ENCODE measurements around the gene IL1RAP.

IL1RAP gene

DNA sequence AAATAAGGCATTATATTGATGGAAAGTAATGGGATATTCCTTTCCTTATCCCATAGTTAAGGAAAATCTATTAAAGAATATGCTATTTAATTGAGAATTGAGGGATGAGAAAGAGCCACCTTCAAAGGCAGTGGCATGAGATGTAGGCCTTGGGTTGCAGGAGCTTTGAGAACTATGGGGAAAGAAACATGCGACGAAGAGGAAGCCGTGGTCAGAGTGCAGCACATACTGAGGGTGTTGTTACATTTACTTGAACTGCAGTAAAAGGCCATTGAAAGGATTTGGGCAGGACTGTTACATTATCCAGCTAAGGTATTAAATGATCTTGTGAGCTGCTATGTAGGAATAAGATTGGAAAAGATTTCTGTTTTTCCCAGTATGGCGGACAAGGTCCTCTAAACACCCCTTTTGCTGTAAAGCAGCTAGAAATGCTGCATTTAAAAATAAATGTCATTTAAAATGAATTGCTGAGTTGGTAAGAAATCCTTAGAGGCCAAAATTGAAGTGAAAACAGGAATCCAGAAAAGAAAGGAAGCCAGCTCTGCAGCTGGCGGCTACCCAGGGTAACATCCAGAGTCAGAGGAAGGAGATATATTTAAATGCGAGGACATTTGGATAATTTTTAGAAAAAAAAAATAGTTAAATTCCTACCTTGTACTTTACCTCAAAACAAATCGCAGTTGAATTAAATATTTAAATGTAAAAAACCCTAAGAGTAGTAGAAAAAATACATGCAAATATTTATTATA, 61.7 kb downstream of the IL1RAP start:
- no peak for DNase-seq (ENCODE audit: low read depth, low spot score)

DNA sequence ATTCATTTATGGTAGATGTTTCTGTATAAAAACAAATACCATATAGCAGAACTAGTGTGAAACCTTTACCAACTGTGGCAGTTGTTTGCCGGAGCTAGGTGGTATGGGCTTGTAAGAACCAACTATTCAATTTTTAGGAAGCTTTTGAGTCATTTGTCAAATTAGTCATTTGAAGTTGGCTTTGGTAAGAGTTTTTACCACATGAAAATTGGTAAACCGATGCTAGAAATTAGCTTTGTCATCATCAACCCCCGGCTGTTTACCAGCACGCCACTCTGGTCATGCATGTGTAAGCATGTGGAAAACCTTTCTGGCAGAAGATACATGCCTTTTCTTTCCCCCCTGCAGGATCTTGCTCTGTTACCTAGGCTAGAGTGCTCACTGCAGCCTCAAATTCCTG, 63.3 kb downstream of the IL1RAP start:
- DNase-seq (ENCODE audit: low read depth, low spot score), result no peak

DNA sequence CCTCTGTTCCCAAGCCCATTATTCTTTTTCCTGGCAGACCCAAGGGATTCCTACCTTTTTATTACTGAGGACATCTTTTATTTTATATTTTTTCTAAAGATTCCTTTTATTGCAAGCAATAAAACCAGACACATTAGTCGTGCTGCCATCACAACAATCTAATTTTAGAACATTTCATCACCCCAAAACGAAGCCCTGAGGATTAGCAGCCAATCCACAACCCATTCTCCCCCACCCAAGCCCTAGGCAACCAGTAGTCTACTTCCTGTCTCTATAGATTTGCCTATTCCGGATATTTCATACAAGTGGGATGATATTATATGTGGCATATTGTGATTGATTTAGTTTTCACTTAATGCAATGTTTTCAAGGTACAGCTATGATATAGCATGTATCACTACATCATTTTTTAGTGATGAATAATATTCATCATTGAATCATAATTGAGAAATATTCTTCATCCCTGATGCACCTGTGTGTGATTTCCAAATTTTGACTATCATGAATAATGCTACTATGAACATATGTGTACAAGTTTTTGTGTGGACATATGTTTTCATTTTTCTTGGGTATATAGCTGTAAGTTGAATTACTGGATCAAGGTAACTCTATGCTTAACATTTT, 65.7 kb downstream of the IL1RAP start:
- DNase-seq (ENCODE audit: low read depth, low spot score), result no peak

DNA sequence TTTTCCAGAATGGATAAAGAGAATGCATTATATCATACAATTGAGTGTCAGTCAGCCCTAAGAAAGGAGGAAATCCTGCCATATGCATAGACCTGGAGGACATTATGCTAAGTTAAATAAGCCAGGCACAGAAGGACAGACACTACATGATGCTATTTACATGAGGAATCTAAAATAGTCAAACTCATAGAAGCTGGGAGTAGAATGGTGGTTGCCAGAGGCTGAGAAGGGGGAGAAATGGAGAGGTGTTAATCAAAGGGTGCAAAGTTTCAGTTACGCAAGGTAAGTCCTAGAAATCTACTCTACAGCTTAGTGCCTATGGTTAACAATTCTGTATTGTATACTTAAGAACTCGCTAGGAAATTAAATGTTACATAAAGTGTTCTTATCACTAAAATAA, 66.5 kb downstream of the IL1RAP start:
- DNase-seq (ENCODE audit: low read depth, low spot score), result no peak

DNA sequence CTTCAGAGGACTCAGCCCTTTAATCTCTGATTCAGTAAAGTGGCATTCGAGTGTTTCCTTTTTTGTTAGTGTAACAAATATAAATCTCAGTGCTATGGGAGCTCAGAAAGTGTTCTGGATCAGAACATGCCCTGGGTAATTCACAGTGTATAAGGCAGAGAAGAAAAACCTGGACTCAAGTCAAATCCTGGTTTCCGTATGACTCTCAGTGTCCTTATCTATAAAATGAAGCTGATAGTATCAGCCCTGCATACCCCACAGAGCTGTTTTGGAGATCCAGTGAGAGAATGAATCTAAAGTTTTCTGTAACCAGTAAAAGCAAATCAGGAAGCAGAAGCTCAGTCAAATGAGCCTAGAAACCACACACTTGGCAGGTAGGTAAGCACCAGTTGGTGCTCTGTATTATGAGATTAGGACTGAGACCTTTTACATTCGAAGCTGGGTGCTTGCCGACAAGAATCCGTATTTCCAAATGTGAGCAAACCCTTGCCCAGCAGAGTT, 67.2 kb downstream of the IL1RAP start:
- DNase-seq (ENCODE audit: low read depth, low spot score), result peak; percentile 56

DNA sequence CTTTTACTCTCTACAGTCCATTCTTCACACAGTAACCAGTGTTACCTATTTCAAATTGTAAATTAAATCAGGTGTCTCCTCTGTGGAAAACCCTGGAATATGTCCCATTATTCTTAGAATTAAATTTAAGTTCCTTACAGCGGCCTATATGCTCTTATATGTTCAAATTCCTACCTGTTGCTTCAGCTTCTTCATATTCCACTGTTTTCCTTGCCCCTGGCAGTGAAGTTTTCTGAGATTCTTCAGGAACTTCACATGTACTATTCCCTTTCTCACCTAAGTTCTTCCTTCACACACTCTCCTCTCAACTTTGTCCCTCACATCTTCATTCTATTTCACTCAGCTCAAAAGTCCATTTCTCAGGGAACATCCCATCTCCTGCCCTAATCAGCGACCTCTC, 68.8 kb downstream of the IL1RAP start:
- no peak for DNase-seq (ENCODE audit: low read depth, low spot score)

DNA sequence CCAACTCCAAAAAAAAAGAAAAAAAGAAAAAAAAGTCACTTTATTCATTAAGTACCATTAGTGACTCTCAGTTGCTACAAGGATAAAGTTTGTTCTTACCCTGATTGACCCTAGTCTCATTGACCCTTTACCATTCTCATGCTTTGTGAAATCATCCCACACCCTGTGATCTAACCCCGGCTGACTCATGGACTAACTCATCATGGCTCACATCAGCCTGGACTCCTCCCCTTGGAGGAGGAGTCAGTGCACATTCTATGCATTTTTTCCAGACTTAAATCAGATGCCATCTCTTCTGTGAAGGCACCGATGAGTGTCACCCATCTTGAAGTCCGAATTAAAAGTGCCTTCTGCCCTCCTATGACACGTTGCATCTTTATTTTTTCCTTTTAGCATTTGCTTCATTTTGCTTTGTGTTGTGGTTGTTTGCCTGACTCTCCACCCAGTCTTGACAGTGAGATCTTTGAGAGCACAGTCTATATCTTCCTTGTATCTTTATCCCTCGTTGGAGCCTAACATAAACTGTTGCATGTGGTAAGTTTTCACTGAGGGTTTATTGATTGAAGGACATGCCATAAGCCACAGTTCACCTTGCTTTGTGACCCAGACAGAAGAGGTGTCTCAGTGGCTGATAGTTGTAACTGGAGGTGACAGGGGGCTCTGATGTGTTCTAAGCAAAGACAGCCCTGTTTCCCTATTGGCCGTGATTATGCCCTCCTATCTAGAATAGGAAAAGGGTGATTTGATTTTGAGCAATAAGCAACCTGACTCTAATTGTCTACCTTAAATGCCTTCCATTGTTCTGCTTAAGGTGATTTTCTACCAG, 72.1 kb downstream of the IL1RAP start:
- DNase-seq (ENCODE audit: low read depth, low spot score), result peak; percentile 84

DNA sequence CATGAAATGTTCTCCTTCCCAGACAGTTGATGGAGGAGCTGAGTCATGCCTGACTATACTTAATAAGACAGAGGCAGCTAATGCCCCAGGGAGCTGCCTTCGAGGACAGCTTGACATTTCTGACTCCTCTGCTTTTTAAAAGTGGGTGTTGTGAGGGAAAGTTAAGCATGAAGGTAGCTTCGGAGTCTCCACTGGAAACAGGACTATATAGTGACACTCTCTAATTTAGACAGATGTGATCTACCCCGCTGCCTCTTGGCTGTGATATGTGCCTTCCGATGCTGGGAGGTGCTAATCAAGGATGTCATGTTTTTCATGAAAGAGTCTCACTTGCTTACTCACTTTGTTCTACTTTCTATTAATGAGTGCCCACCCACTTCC, 72.7 kb downstream of the IL1RAP start:
- DNase-seq (ENCODE audit: low read depth, low spot score), result peak; percentile 54

DNA sequence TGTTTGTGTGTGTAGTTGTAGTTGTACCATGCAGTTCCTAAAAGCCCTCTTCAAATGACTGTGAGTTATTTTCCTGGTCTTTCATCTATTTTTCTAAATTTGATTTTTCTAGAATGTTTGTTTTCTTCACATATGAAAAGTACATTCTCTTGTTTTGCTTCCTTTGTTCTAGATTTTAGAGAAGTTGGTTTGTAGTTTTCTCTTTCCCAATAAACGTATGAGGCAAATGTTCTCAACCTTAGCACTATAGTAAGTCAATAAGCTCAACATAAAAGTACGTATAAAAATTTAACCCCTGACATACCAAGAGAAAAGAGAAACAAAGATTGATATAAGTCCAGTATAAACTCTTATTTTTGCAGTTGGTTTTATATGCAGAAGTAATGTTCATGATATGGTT, 74.7 kb downstream of the IL1RAP start:
- no peak for DNase-seq (ENCODE audit: low read depth, low spot score)

DNA sequence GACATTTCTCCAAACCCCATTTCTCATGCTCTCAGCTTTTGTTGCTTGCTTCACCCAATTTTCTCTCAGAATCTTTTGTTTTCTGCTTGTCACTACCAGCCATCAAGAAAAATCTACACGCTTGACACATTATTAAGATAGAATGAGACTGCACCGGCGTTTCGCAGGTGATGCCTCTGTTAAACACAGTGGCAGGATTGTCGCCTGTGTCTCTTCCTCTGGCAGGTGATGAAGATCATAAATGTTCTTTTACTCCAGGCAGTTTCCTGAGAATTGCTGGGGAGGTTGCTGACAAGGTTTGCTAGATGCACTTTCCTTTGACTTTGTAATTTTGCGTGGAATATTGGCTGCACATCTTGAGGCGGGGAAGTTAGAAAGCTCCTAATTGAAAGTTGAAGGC, 75.4 kb downstream of the IL1RAP start:
- no peak for DNase-seq (ENCODE audit: low read depth, low spot score)

DNA sequence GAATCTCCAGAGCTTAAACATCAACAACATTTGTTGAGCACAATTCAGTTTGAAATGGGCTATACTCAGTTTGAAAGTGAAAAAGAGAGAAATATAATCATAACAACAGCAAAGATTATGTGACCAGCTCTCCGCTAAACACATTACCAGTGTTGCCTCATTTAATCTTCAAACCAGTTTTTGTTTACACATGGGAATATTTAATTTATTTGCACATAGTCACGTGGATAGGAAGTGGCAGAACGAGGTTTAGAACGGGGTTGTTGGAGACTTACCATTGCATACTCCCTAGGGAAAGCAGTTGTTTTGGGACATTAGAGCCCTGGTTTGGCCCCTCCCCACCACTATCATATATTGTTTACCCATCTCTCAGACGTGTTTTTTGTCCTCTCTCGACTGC, 77.2 kb downstream of the IL1RAP start:
- DNase-seq (ENCODE audit: low read depth, low spot score), result no peak

DNA sequence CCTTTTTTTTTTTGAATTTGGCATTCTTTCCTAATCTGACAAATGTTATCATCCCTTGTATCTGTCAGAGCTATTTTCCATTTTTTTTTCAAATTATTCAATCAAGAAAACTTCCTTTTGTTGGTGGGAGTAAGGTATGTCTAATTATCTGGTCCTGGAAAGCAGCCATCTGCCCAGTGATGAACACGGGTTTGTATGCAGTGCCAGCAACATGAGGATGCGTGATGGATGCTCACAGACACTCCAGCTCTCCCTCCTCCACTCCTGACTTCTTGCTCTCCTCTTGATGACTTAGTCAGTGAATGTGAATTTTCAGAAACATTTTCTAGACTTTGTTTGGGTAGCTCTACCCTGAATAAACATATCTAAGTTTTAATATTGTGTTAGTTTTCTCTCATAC, 79.2 kb downstream of the IL1RAP start:
- DNase-seq (ENCODE audit: low read depth, low spot score), result no peak

DNA sequence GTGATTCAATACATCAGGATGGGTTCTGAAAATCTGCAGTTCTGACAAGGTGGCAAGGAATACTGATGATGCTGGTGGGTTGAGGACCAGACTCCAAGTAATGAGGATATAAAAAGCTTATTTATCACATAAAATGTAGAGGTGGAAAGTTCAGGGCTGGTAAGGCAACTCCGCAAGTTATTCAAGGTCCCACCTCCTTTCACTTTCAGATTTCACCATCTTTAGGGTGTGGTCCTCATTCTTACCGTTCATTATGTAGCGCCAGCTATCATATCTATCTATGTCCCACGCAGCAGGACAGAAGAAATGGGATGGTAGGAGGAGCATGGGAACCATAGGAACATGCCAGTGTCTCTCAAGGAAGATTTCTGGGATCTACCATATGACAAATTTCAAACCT, 80.3 kb downstream of the IL1RAP start:
- DNase-seq (ENCODE audit: low read depth, low spot score), result no peak

DNA sequence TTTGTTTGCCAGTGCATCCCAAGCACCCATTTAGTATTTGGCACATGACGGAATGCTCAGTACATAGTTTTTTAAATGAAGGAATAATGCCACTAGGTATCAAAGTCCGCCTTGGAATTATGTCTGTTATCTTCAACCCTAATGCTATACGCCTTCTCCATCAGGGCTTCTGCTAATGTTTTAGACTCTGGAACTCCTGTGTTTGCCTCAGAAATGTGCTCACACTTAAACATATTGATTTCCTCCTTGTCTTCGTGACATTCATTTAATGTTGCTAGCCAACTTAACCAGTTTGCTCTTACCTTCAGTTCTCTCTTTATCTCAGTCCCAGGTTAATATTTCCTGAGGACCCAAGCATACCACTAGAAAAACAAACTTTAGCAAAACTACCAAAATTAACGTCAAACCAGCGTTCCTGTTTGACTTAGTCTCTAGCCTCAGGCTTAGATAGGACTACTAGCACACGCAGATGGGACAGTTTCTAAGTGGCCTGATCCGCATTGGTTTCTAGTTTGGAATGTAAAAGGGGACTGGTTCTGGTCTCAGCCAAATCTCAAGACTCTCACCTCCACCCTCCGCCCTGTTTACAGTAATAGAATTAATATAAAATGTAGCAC, 81.4 kb downstream of the IL1RAP start:
- no peak for DNase-seq (ENCODE audit: low read depth, low spot score)

DNA sequence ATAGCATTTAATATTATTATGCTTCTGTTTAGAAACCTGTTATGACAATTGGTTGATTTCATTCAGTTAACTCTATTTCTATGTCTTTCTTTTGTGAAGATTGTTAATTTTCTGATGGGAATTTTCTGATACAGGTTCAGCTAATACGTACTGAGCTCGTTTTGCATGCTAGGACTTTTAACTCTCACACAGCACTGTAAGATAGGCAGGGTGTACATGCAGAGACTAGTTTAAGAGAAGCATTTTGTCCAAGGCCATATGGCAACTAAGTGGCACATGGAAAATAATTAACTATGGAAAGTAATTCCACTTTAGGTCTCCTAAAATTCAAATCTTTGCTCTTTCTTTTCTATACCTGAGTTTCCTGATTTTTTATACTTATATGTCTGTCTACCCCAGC, 81.9 kb downstream of the IL1RAP start:
- no peak for DNase-seq (ENCODE audit: low read depth, low spot score)

DNA sequence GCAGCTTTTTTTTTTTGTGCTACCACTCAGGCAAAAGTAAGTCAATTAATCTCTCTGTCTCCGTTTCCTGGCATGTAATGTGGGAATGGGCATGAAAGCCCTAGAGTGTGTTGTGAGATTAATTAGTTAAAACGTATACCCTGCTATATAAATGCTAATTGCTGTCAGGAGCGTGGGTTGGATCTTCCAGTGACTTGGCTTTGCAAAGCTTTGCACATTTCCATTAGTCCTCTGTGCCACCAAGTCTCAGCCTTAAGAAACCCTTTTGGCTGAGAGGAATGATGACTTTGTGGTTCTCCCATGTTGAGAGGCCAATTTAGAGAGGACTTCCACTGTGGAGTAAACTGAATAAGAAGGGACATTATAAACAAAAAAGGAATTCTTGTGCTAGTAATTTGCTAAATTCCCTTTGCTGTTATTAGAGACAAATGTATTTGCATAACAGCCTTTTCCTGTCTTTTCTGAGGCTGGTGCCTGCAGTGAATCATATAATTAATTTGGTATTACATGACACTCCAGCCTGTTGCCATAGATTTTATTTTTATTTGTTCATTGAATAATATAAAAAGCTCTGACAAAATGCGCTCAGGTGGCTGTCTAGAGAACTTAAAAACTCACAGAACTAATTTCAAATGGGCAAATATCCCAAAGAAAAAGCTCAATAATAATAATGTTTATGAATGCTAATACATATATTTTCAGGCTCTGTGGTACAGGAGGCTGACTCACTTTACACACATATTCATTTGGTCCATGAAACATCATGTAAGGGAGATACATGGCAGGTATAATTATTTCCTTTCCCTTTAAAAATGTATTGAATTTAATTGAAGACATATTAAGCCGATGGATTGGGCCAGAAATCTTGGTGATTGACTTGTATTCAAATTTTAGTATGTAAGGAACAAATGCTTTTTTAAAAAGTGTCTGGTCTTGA, 82.7 kb downstream of the IL1RAP start:
- peak; percentile 14 for DNase-seq (ENCODE audit: low read depth, low spot score)

DNA sequence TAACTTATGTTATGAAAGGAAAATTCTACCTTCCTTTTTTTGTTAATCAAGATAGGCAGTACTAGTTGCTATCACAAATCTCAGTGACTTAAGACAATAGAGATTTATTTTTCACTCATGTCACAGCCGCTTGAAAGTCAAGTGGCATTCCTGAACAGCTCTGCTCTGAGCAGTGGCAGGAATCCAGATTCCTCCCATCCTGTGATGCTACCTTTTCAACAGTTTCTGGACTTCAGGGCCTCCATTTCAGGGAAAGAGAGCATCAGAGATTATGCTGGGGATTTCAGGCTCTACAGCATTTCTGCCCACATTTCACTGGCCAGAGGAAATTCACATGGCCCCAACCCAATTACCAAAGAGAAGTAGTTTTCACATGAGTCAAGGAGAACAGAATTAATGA, 83.4 kb downstream of the IL1RAP start:
- DNase-seq (ENCODE audit: low read depth, low spot score), result peak; percentile 64

DNA sequence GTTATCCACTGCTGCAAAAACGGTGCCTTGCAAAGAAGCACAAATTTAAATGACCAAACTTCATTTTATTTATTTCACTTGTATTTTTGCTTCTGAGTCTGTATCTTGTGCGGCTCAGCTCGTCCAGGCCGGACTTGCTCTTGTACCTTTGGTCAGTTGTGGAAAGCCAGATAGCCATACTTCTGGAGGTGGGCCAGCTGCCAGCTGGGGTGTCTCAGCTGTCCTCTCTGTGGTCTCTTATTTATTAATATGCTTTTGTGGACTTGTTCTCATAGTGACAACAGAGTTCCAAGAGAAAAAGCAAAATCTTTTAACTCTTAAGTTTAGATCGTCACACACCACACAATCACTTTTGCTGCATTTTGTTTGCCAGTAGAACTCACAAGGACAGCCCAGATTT, 87.7 kb downstream of the IL1RAP start:
- no peak for DNase-seq (ENCODE audit: low read depth, low spot score)

DNA sequence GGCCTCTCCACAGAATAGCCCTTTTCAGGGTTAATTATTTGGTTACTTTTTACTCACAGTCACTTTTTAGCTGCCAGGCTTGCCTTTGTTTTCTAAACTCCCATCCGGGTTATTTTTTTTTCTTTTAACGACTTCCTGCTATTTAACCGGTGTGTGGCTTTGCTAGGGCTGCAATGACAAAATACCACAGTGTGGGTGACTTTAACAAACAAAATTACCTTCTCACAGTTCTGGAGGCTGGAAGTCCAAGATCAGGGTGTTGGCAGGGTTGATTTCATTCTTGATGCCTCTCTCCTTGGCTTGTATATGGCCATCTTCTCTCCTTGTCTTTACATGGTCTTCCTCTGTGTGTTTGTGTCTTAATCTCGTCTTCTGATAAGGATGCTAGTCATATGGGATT, 91.5 kb downstream of the IL1RAP start:
- DNase-seq (ENCODE audit: low read depth, low spot score), result no peak

DNA sequence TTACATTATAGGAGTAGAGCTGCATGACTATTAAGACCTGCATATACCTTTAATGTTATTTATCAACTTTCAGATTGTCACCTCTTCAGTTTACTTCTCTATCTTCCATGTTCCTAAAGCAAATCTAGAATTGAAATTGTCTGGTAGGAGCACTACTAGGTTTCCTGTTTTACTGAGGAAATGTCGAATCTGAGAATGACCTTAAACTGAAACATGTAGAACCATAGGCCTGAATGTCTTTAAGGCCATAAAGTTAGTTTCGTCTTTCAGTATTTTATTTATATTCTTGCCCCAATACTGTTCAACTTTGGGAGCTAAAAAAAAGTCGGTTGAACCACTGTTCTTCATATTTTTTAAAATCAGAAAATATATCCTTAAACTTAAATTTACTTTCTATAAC, 92.7 kb downstream of the IL1RAP start:
- DNase-seq (ENCODE audit: low read depth, low spot score), result no peak

DNA sequence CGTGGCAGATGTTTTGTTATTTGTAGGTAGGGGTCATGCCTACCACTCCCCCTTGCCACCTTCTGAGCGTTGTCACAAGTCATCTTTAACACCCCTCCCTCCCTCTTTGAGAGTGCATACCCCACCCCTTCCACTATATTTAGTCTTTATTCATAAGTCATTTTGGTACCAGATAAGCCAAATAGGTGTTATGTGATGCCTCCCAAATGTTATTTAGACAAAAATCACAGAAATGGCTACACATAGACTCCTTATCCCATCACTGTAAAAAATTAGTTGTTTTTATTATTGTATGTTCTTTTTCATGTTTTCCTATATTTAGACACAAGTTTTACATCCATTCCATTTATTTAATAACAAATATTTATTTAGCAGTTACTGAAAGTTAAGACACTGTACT, 93.1 kb downstream of the IL1RAP start:
- no peak for DNase-seq (ENCODE audit: low read depth, low spot score)
